ENCODE measurements around the gene DOCK6.

GRCh38 chr19:11242025-11242424 is 20.3 kb downstream of the DOCK6 start:
- TF ChIP-seq EZH2 (IDR thresholded peaks at IDR 0.05; ENCODE audit: low read length, unreplicated experiment) (no peak), EZH2phosphoT487 (IDR thresholded peaks at IDR 0.05; ENCODE audit: borderline replicate concordance, low read length) (no peak)
- TF ChIP-seq, protein P1, sequence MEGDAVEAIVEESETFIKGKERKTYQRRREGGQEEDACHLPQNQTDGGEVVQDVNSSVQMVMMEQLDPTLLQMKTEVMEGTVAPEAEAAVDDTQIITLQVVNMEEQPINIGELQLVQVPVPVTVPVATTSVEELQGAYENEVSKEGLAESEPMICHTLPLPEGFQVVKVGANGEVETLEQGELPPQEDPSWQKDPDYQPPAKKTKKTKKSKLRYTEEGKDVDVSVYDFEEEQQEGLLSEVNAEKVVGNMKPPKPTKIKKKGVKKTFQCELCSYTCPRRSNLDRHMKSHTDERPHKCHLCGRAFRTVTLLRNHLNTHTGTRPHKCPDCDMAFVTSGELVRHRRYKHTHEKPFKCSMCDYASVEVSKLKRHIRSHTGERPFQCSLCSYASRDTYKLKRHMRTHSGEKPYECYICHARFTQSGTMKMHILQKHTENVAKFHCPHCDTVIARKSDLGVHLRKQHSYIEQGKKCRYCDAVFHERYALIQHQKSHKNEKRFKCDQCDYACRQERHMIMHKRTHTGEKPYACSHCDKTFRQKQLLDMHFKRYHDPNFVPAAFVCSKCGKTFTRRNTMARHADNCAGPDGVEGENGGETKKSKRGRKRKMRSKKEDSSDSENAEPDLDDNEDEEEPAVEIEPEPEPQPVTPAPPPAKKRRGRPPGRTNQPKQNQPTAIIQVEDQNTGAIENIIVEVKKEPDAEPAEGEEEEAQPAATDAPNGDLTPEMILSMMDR (conservative IDR thresholded peaks at IDR 0.05; ENCODE audit: low read depth, low read length), result no peak

Measured in PC-3 (cell line).